Nephron (organoid): ENCODE measurements around the gene RDX.
A peak's percentile ranks its signal among the peaks of the same experiment; 100 is the strongest.

Experiments
- H3K27ac Mint-ChIP-seq, 3 experiments: 2 replicates each; pipeline ENCODE4 v1.8.0; 2020; ENCODE audit warnings: mixed read lengths in 3 of 3, mild to moderate bottlenecking in 2 of 3, moderate library complexity in 1 of 3
- H3K27me3 Mint-ChIP-seq: 2 replicates; pipeline ENCODE4 v1.8.0; 2021; ENCODE audit warnings: low read depth, mild to moderate bottlenecking, moderate library complexity, mixed read lengths
- H3K36me3 Mint-ChIP-seq: 2 replicates; pipeline ENCODE4 v1.8.0; 2020; ENCODE audit warnings: low read depth, mixed read lengths
- H3K4me1 Mint-ChIP-seq: 2 replicates; pipeline ENCODE4 v1.8.0; 2020; ENCODE audit warnings: mixed read lengths
- H3K4me3 Mint-ChIP-seq, 3 experiments: 2 replicates each; pipeline ENCODE4 v1.8.0; 2020; ENCODE audit warnings: mild to moderate bottlenecking in 3 of 3, mixed read lengths in 3 of 3, moderate library complexity in 2 of 3
- H3K9me3 Mint-ChIP-seq: 2 replicates; pipeline ENCODE4 v1.8.0; 2020; ENCODE audit warnings: mixed read lengths
- TF ChIP-seq, protein P1 (sequence below), 3 experiments: fragments of 200-600 bp; sonication (generic); IDR thresholded peaks; one replicate each; pipeline ENCODE4 v1.5.0; 2021; ENCODE audit warnings: antibody characterized with exemption in 3 of 3; ENCODE audit not compliant: unreplicated experiment in 3 of 3

RDX gene

DNA sequence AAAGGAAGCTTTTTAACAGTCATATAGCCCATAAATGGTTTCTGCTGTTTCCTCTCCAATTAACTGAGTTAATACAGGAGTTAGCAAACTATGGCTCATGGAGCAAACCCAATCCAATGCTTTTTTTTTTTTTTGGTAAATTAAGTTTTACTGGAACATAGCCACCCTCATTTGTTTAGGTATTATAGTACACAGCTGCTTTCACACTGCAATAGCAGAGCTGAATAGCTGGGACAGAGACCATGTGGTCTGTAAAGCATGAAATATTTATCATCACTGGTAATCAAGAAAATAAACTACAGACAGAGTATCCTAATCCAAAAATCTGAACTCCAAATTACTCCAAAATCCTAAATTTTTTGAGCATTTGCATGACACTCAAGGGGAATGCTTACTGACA, 53.7 kb downstream of the RDX start:
- no peaks in the 10 kb centered on the region for H3K9me3 Mint-ChIP-seq
- H3K4me3 Mint-ChIP-seq: no peak overlapping the region
- H3K4me1 Mint-ChIP-seq: no peaks in the 10 kb centered on the region
- TF ChIP-seq, protein P1, sequence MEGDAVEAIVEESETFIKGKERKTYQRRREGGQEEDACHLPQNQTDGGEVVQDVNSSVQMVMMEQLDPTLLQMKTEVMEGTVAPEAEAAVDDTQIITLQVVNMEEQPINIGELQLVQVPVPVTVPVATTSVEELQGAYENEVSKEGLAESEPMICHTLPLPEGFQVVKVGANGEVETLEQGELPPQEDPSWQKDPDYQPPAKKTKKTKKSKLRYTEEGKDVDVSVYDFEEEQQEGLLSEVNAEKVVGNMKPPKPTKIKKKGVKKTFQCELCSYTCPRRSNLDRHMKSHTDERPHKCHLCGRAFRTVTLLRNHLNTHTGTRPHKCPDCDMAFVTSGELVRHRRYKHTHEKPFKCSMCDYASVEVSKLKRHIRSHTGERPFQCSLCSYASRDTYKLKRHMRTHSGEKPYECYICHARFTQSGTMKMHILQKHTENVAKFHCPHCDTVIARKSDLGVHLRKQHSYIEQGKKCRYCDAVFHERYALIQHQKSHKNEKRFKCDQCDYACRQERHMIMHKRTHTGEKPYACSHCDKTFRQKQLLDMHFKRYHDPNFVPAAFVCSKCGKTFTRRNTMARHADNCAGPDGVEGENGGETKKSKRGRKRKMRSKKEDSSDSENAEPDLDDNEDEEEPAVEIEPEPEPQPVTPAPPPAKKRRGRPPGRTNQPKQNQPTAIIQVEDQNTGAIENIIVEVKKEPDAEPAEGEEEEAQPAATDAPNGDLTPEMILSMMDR (IDR thresholded peaks at IDR 0.05; ENCODE audit: unreplicated experiment in 3 of 3): no peak
- no peak overlapping the region for H3K27ac Mint-ChIP-seq
- peaks cover 56% of the 10 kb centered on the region for H3K36me3 Mint-ChIP-seq
- no peaks in the 10 kb centered on the region for H3K27me3 Mint-ChIP-seq

DNA sequence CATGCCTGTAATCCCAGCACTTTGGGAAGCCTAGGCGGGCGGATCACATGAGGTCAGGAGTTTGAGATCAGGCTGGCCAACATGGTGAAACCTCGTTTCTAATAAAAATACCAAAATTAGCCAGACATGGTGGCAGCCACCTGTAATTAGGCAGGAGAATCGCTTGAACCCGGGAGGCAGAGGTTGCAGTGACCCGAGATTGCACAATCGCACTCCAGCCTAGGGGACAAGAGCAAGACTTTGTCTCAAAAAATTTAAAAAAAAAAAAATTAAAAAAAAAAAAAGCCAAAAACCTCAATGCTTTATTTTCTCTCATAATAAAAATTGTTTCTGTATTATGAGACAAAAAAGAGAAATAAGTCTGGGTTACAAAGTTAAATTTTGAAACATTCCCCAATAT, 54.2 kb downstream of the RDX start:
- Mint-ChIP-seq H3K4me3 (no peak overlapping the region), H3K27me3 (no peaks in the 10 kb centered on the region), H3K27ac (no peak overlapping the region), H3K4me1 (no peaks in the 10 kb centered on the region), H3K9me3 (no peaks in the 10 kb centered on the region), H3K36me3 (peaks cover 58% of the 10 kb centered on the region)
- TF ChIP-seq, protein P1 (IDR thresholded peaks at IDR 0.05; ENCODE audit: unreplicated experiment in 3 of 3): no peak

DNA sequence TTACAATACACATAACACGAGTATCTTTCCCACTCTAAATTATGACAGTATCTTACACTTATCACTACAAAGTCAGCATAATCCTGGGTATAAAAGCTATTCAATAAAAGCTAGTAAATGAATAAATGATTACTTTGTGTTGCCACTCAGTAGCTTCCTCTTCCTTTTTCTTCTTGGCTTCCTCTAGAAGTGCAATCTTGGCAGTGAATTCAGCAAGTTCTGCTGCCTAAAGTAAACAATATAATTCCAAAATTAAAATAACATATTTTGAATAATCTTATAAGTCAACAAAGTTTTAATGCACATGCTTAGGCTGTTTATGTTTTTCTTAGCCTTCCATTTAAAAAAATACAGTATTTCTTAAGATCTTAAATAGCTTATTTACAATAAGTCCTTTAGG, 60.4 kb downstream of the RDX start:
- Mint-ChIP-seq H3K27ac (no peak overlapping the region), H3K27me3 (no peaks in the 10 kb centered on the region), H3K4me1 (no peaks in the 10 kb centered on the region), H3K36me3 (peaks cover 65% of the 10 kb centered on the region), H3K4me3 (no peak overlapping the region), H3K9me3 (no peaks in the 10 kb centered on the region)
- TF ChIP-seq, protein P1 (IDR thresholded peaks at IDR 0.05; ENCODE audit: unreplicated experiment in 3 of 3): no peak

DNA sequence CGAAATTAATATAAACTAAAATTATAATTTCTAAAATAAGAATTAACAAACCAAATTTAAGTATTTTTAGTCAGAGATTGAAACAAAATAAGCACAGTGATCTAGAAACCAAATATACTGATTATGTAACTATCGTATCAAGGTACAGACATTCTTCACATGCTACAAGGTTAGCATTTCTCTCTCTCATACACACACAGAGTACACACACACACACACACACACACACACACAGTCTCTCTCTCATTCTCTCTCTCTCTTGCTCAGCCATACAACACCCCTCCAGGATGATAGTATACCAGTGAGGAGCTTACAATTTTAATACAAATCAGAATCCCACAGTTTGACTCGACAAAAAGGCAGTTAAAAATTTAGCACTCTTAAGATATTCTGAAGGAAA, 66.0 kb downstream of the RDX start:
- H3K27ac Mint-ChIP-seq: no peak overlapping the region
- no peaks in the 10 kb centered on the region for H3K9me3 Mint-ChIP-seq
- no peaks in the 10 kb centered on the region for H3K27me3 Mint-ChIP-seq
- peaks cover 59% of the 10 kb centered on the region for H3K36me3 Mint-ChIP-seq
- H3K4me3 Mint-ChIP-seq: no peak overlapping the region
- H3K4me1 Mint-ChIP-seq: no peaks in the 10 kb centered on the region
- TF ChIP-seq, protein P1 (IDR thresholded peaks at IDR 0.05; ENCODE audit: unreplicated experiment in 3 of 3): no peak

DNA sequence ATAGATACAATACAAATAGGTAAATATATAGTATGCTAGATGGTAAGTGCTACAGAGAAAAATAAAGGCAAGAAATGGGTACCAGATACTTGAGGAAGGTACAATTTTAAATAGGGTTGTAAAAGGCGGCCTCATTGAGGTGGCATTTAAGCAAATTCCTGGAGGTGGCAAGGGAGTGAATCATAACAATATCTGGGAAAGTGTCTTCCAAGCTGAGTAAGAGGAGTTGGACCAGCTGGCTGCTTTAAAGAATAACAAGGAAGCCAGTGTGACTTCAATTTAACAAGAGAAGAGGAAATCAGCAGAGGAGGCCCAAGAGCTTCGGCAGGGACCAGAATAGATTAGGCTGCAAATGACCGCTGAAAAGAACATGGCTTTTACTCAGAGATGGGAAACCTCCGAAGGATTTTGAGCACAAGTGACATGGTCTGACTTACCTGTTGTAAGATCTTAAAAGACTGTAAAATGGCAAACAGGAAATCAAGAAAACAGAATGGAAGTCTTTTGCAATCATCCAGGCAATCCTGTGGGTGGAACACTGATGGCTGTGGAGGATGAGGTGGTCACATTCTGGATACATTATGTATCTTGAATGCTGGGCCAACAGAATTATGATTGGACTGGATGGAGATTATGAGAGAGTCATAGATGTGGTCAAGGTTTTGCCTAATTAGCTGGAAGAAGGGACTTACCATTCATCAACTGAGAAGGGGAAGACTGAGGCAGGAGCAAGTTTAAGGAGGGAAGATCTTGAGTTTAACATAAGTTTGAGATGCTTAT, 77.2 kb downstream of the RDX start:
- H3K27me3 Mint-ChIP-seq: no peaks in the 10 kb centered on the region
- H3K27ac Mint-ChIP-seq: peak overlapping the region in 2 of 3 experiments; percentile 15 to 76
- H3K9me3 Mint-ChIP-seq: peaks cover 4% of the 10 kb centered on the region
- H3K36me3 Mint-ChIP-seq: peaks cover 27% of the 10 kb centered on the region
- TF ChIP-seq, protein P1 (IDR thresholded peaks at IDR 0.05; ENCODE audit: unreplicated experiment in 3 of 3): no peak
- no peaks in the 10 kb centered on the region for H3K4me1 Mint-ChIP-seq
- no peak overlapping the region for H3K4me3 Mint-ChIP-seq

DNA sequence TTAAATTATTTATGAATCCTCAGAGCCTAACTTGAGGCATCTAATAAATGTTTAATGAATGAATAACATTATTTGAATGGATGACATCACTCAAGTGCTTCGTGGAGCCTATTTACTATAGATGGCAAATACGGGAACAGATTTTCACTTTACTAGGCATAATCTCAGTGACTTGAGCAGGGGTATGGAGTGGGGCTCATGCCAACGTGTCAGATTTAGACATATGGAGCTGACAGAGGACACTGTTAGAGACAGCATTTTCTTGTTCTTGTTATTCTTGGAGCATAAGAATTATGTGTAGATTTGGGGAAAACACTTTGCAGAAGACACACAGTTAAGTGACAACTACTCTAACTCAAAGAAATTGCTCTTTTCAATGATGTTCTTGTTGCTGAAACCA, 78.5 kb downstream of the RDX start:
- TF ChIP-seq, protein P1 (IDR thresholded peaks at IDR 0.05; ENCODE audit: unreplicated experiment in 3 of 3): no peak
- H3K4me3 Mint-ChIP-seq: no peak overlapping the region
- no peaks in the 10 kb centered on the region for H3K4me1 Mint-ChIP-seq
- H3K36me3 Mint-ChIP-seq: peaks cover 22% of the 10 kb centered on the region
- peaks cover 4% of the 10 kb centered on the region for H3K9me3 Mint-ChIP-seq
- H3K27ac Mint-ChIP-seq: no peak overlapping the region
- no peaks in the 10 kb centered on the region for H3K27me3 Mint-ChIP-seq
